H1 (cell line): Measurements from ENCODE around the gene BTBD9. TPM values are rescaled to one million over a fixed set of nuclear protein-coding genes. Genes with fewer than 3 reads are reported as not detected.

Experiments used
- CTCF ChIA-PET: fragments of 300-600 bp; sonication (Branson Sonifier 250); formaldehyde crosslinking; loops from one replicate; lab custom pipeline; 2021; ENCODE audit not compliant: partially characterized antibody; lab: Charles Lee
- POLR2A ChIA-PET: fragments of 300-600 bp; sonication (Branson Sonifier 250); formaldehyde crosslinking; loops from one replicate; lab custom pipeline; 2021; ENCODE audit warnings: inconsistent platforms; ENCODE audit not compliant: partially characterized antibody; lab: Charles Lee
- DNase-seq, 2 experiments: peaks; one replicate each; pipeline versions ENCODE4 v3.0.0 to v3.0.0-alpha.2; 2010 to 2022; ENCODE audit warnings: low spot score in 2 of 2, low read depth in 1 of 2, mixed read lengths in 1 of 2
- FAIRE-seq: peaks from 2 replicates; lab custom pipeline; 2011; peaks lifted over from hg19 to GRCh38; lab: Jason Lieb, UNC
- H2AFZ ChIP-seq: 2 replicates; pipeline ENCODE4 v1.8.1; 2012; ENCODE audit warnings: low read length, inconsistent platforms
- H2AK5ac ChIP-seq: 2 replicates; pipeline ENCODE4 v1.6.1; 2013; ENCODE audit warnings: low read depth, low read length
- H2BK120ac ChIP-seq: replicated peaks from 2 replicates; pipeline ENCODE3; 2013; ENCODE audit warnings: low read depth, low read length, inconsistent platforms
- H2BK12ac ChIP-seq: 2 replicates; pipeline ENCODE4 v1.6.1; 2013; ENCODE audit warnings: low read depth, low read length
- H2BK15ac ChIP-seq: 2 replicates; pipeline ENCODE4 v1.6.1; 2013; ENCODE audit warnings: low read length
- H2BK20ac ChIP-seq: 2 replicates; pipeline ENCODE4 v1.6.1; 2013; ENCODE audit warnings: low read length
- H2BK5ac ChIP-seq: 2 replicates; pipeline ENCODE4 v1.6.1; 2013; ENCODE audit warnings: low read depth, low read length
- H3K14ac ChIP-seq: 2 replicates; pipeline ENCODE4 v1.6.1; 2013; ENCODE audit warnings: inconsistent platforms; ENCODE audit not compliant: insufficient read length
- H3K18ac ChIP-seq: 2 replicates; pipeline ENCODE4 v1.6.1; 2013; ENCODE audit warnings: low read length; ENCODE audit errors: extremely low read depth
- H3K23ac ChIP-seq: 2 replicates; pipeline ENCODE4 v1.6.1; 2013; ENCODE audit warnings: inconsistent platforms; ENCODE audit not compliant: insufficient read length
- H3K23me2 ChIP-seq: 2 replicates; pipeline ENCODE4 v1.6.1; 2013; ENCODE audit warnings: low read depth, low read length
- H3K27ac ChIP-seq: 2 replicates; pipeline ENCODE4 v1.6.1; 2011; ENCODE audit warnings: low read depth, low read length, inconsistent platforms
- H3K27me3 ChIP-seq, 4 experiments: replicated peaks in 1 of 4; 1 replicate in 1 of 4; 2 replicates in 3 of 4; pipeline versions ENCODE4 v1.6.1 to v1.8.1; 2011 to 2013; ENCODE audit warnings: low read length in 3 of 4, mild to moderate bottlenecking in 3 of 4, inconsistent platforms in 2 of 4, mixed read lengths in 2 of 4, moderate library complexity in 1 of 4; ENCODE audit not compliant: control insufficient read depth in 3 of 4, insufficient read depth in 3 of 4; ENCODE audit errors: extremely low read depth in 1 of 4
- H3K36me3 ChIP-seq, 4 experiments: 2 replicates each; pipeline versions ENCODE4 v1.6.1 to v1.8.1; 2011 to 2013; ENCODE audit warnings: mild to moderate bottlenecking in 4 of 4, low read length in 3 of 4, moderate library complexity in 2 of 4, control low read depth in 1 of 4, inconsistent platforms in 1 of 4; ENCODE audit not compliant: insufficient read depth in 4 of 4, control insufficient read depth in 2 of 4
- H3K4ac ChIP-seq: replicated peaks from 2 replicates; pipeline ENCODE3; 2013; ENCODE audit warnings: low read length, low read depth, mixed read lengths, inconsistent platforms; ENCODE audit not compliant: insufficient read length
- H3K4me1 ChIP-seq, 4 experiments: replicated peaks in 1 of 4; 1 replicate in 1 of 4; 2 replicates in 3 of 4; pipeline versions ENCODE4 v1.6.1 to v1.8.1; 2011 to 2013; ENCODE audit warnings: low read length in 3 of 4, inconsistent platforms in 2 of 4, mixed read lengths in 1 of 4; ENCODE audit not compliant: insufficient read depth in 4 of 4, control insufficient read depth in 3 of 4
- H3K4me2 ChIP-seq, 2 experiments: 2 replicates each; pipeline versions ENCODE4 v1.6.1 to v1.8.1; 2011 to 2013; ENCODE audit warnings: low read depth in 2 of 2, low read length in 2 of 2, control low read depth in 1 of 2, inconsistent platforms in 1 of 2, mild to moderate bottlenecking in 1 of 2; ENCODE audit not compliant: insufficient read depth in 1 of 2
- H3K4me3 ChIP-seq, 4 experiments: fragments of 200-600, 300-600 bp in 1 of 4; sonication (generic), shearing (Covaris generic), sonication (Bioruptor Twin) in 1 of 4; 2 replicates each; pipeline versions ENCODE4 v1.5.1 to v1.8.1; 2011 to 2016; ENCODE audit warnings: low read length in 4 of 4, low read depth in 3 of 4, control low read depth in 2 of 4, inconsistent platforms in 2 of 4, mild to moderate bottlenecking in 2 of 4, mixed read lengths in 1 of 4, moderate library complexity in 1 of 4; ENCODE audit not compliant: insufficient read depth in 2 of 4; ENCODE audit errors: extremely low read depth in 1 of 4
- H3K56ac ChIP-seq: replicated peaks from 2 replicates; pipeline ENCODE3; 2013; ENCODE audit warnings: low read depth, mild to moderate bottlenecking, mixed read lengths, low read length, inconsistent platforms; ENCODE audit not compliant: insufficient read length
- H3K79me1 ChIP-seq: 2 replicates; pipeline ENCODE4 v1.6.1; 2013; ENCODE audit warnings: low read depth, low read length, control low read depth
- H3K79me2 ChIP-seq, 2 experiments: 2 replicates each; pipeline versions ENCODE4 v1.6.1 to v1.8.1; 2012 to 2013; ENCODE audit warnings: low read length in 2 of 2, mild to moderate bottlenecking in 2 of 2, inconsistent platforms in 1 of 2; ENCODE audit not compliant: insufficient read depth in 2 of 2, control insufficient read depth in 1 of 2
- H3K9ac ChIP-seq, 4 experiments: replicated peaks in 1 of 4; 1 replicate in 1 of 4; 2 replicates in 3 of 4; pipeline versions ENCODE4 v1.6.1 to v1.8.1; 2011 to 2013; ENCODE audit warnings: low read depth in 3 of 4, low read length in 3 of 4, control low read depth in 2 of 4, mild to moderate bottlenecking in 2 of 4, moderate library complexity in 2 of 4, inconsistent platforms in 1 of 4; ENCODE audit errors: extremely low read depth in 1 of 4
- H3K9me3 ChIP-seq, 2 experiments: 2 replicates each; pipeline versions ENCODE4 v1.6.1 to v1.8.1; 2012 to 2013; ENCODE audit warnings: mild to moderate bottlenecking in 2 of 2, moderate library complexity in 2 of 2, control low read depth in 1 of 2, inconsistent platforms in 1 of 2, low read depth in 1 of 2, low read length in 1 of 2, mixed read lengths in 1 of 2; ENCODE audit not compliant: insufficient read depth in 2 of 2
- H4K20me1 ChIP-seq, 2 experiments: replicated peaks in 1 of 2; 2 replicates each; pipeline versions ENCODE3 to v1.8.1; 2011 to 2013; ENCODE audit warnings: inconsistent platforms in 2 of 2, low read length in 2 of 2, mild to moderate bottlenecking in 1 of 2; ENCODE audit not compliant: insufficient read depth in 2 of 2, control insufficient read depth in 1 of 2
- H4K5ac ChIP-seq: 2 replicates; pipeline ENCODE4 v1.6.1; 2013; ENCODE audit warnings: low read length, low read depth, mixed read lengths, inconsistent platforms; ENCODE audit not compliant: insufficient read length
- H4K8ac ChIP-seq: 2 replicates; pipeline ENCODE4 v1.8.0; 2013; ENCODE audit warnings: mild to moderate bottlenecking, moderate library complexity, low read length, inconsistent platforms; ENCODE audit not compliant: insufficient read depth; ENCODE audit errors: extremely low read depth
- H4K91ac ChIP-seq: replicated peaks from 2 replicates; pipeline ENCODE3; 2013; ENCODE audit warnings: low read length, mixed read lengths, inconsistent platforms; ENCODE audit not compliant: insufficient read length
- EP300 ChIP-seq, 2 experiments: IDR thresholded peaks; 1 replicate in 1 of 2; 2 replicates in 1 of 2; pipeline ENCODE4 v1.6.1; 2011 to 2012; ENCODE audit warnings: low read depth in 2 of 2, low read length in 2 of 2, mild to moderate bottlenecking in 2 of 2, borderline replicate concordance in 1 of 2, inconsistent platforms in 1 of 2, moderate library complexity in 1 of 2
- RAD21 ChIP-seq, 2 experiments: IDR thresholded peaks in 1 of 2; conservative IDR thresholded peaks in 1 of 2; 2 replicates each; pipeline ENCODE4 v1.6.1; 2011; ENCODE audit warnings: low read depth in 2 of 2, low read length in 2 of 2, improper control_type of control experiment in 1 of 2, inconsistent platforms in 1 of 2, mild to moderate bottlenecking in 1 of 2, moderate library complexity in 1 of 2
- polyA plus RNA-seq, 7 experiments: library from polyadenylated mRNA; depleted of rRNA in 3 of 7; stranded (reverse) in 5 of 7; unstranded in 2 of 7; fragments of >200 nt in 5 of 7; fragments of 200-250 nt in 2 of 7; gene quantifications; 1 replicate in 5 of 7; 2 replicates in 1 of 7; 4 replicates in 1 of 7; pipeline versions ENCODE4 v1.2.1 to v1.2.3, GENCODE V29; 2011 to 2013; ENCODE audit warnings: missing spikeins in 2 of 7, mixed read lengths in 2 of 7
- total RNA-seq: library from RNA; stranded (reverse); fragmentation: NEBNext Ultra II Directional; extraction: Animal tissue kit (Norgen Biotek cat#: 25700); gene quantifications from 2 replicates; pipeline ENCODE4 v1.2.1, GENCODE V29; 2021

The BTBD9 gene
- total and polyA plus RNA-seq, 2 of the 8 experiments (the other 6 are each of a cell fraction or from before 2014, with no cell fraction given): 0.92 to 4.1 TPM

GRCh38 chr6:38271081-38271480 is 368.6 kb downstream of the BTBD9 start:
- no peak overlapping the region for H3K18ac ChIP-seq
- H2BK5ac ChIP-seq: no peak overlapping the region
- no peak overlapping the region for H2BK120ac ChIP-seq
- H3K56ac ChIP-seq: no peak overlapping the region
- no peaks in the 10 kb centered on the region for H4K20me1 ChIP-seq
- H4K8ac ChIP-seq: no peak overlapping the region
- no peak overlapping the region for H2BK12ac ChIP-seq
- ChIA-PET CTCF (interaction anchor here (0.7 to 1.4 kb wide), 3 partner anchors 11 to 177 kb away, joined by 3 to 5 read pairs (median 5); no protein-coding TSS in a partner anchor), POLR2A (interaction anchor here (1.5 kb wide), 1 partner anchor 9 kb away, joined by 3 read pairs; no protein-coding TSS in a partner anchor)
- H4K91ac ChIP-seq: no peak overlapping the region
- peaks cover 2 to 19% (median 14%) of the 10 kb centered on the region in 4 experiments for H3K4me1 ChIP-seq
- no peak overlapping the region for H2AK5ac ChIP-seq
- no peaks in the 10 kb centered on the region for H3K9me3 ChIP-seq
- FAIRE-seq (no peak), DNase-seq (no peak)
- H3K4me2 ChIP-seq: no peak overlapping the region
- H3K27ac ChIP-seq: no peak overlapping the region
- no peaks in the 10 kb centered on the region; a peak in 1 of 7 replicates for H3K27me3 ChIP-seq
- no peak overlapping the region for H2AFZ ChIP-seq
- no peaks in the 10 kb centered on the region for H3K36me3 ChIP-seq
- no peak overlapping the region for H3K23ac ChIP-seq
- no peak overlapping the region for H3K14ac ChIP-seq
- H3K23me2 ChIP-seq: no peaks in the 10 kb centered on the region
- no peak overlapping the region for H3K9ac ChIP-seq
- H3K79me1 ChIP-seq: no peaks in the 10 kb centered on the region
- H2BK20ac ChIP-seq: no peak overlapping the region
- no peak overlapping the region for H3K4me3 ChIP-seq
- H3K79me2 ChIP-seq: no peaks in the 10 kb centered on the region
- no peak overlapping the region for H3K4ac ChIP-seq
- no peak overlapping the region for H2BK15ac ChIP-seq
- H4K5ac ChIP-seq: no peak overlapping the region
- TF ChIP-seq EP300 (IDR thresholded peaks at IDR 0.05; ENCODE audit: borderline replicate concordance in 1 of 2, low read depth in 2 of 2, low read length in 2 of 2) (no peak), RAD21 (IDR thresholded peaks at IDR 0.05 in 1 of 2, conservative IDR thresholded peaks at IDR 0.05 in 1 of 2; ENCODE audit: low read depth in 2 of 2, low read length in 2 of 2) (peak in 1 of 2 experiments; percentile 15; a peak in 1 of 4 replicates)
